Retina (tissue), 1 donor: ENCODE measurements around the gene SLC22A31.

Experiments
- DNase-seq: peaks from one replicate; pipeline ENCODE4 v3.0.0-alpha.2; 2016

Gene SLC22A31

GRCh38 chr16:89164847-89165680 is 35.3 kb downstream of the SLC22A31 start:
- DNase-seq: no peak

GRCh38 chr16:89164436-89164835 is 35.9 kb downstream of the SLC22A31 start:
- DNase-seq: no peak

- no peak for DNase-seq
Measured at GRCh38 chr16:89163297-89163696, 37.0 kb downstream of the SLC22A31 start.

GRCh38 chr16:89161763-89162713 is 38.3 kb downstream of the SLC22A31 start:
- DNase-seq: no peak

GRCh38 chr16:89160977-89161701 is 39.2 kb downstream of the SLC22A31 start:
- DNase-seq: no peak

- DNase-seq: no peak
Measured at GRCh38 chr16:89159850-89160354, 40.4 kb downstream of the SLC22A31 start.

- no peak for DNase-seq
Measured at GRCh38 chr16:89159066-89159849, 41.1 kb downstream of the SLC22A31 start.

- no peak for DNase-seq
Measured at GRCh38 chr16:89157778-89158177, 42.6 kb downstream of the SLC22A31 start.

GRCh38 chr16:89156740-89157645 is 43.3 kb downstream of the SLC22A31 start:
- no peak for DNase-seq

GRCh38 chr16:89155851-89156739 is 44.2 kb downstream of the SLC22A31 start:
- no peak for DNase-seq

- no peak for DNase-seq
Measured at GRCh38 chr16:89155184-89155679, 45.1 kb downstream of the SLC22A31 start.

- DNase-seq: no peak
Measured at GRCh38 chr16:89154390-89155183, 45.8 kb downstream of the SLC22A31 start.

- no peak for DNase-seq
Measured at GRCh38 chr16:89153848-89154271, 46.5 kb downstream of the SLC22A31 start.

GRCh38 chr16:89152831-89153700 is 47.3 kb downstream of the SLC22A31 start:
- no peak for DNase-seq

GRCh38 chr16:89150981-89151380 is 49.4 kb downstream of the SLC22A31 start:
- DNase-seq: no peak

GRCh38 chr16:89150090-89150835 is 50.1 kb downstream of the SLC22A31 start:
- DNase-seq: no peak

GRCh38 chr16:89149386-89149785 is 51.0 kb downstream of the SLC22A31 start:
- DNase-seq: peak; percentile 16
